ENCODE data around the gene ZKSCAN2. TPM values are rescaled to one million over a fixed set of nuclear protein-coding genes. Genes with fewer than 3 reads are reported as not detected.

The ZKSCAN2 gene
- total and polyA plus RNA-seq, 9 donors = 2.2 to 11.1 (median 7.8) TPM

DNA sequence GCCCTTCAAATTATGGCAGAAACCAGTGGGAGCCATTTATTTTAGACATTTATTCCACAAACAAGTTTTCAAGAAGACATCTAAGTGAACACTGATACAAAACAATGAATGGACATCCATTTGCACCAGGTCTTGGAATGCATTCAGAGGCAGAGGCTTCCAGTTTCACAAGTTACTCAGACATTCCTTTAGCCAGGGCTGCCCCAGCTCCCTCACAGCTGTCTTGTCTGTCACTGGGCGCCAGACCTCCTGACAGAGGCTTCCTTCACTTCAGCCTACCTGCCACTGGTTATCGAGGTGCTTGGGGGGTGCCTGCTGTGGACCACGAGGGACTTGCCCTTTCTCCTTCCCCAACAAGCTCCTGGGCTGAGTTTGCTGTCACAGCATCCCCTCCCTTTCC is 21.7 kb downstream of the ZKSCAN2 start:
- H3K9me3 ChIP-seq = peaks cover 0 to 14% of the 10 kb centered on the region in 2 donors
- no peaks in the 10 kb centered on the region for H3K27me3 ChIP-seq
- intact Hi-C loops (cut with DNase I) = no loop called here
- H3K4me1 ChIP-seq (ENCODE audit: insufficient read depth) = no peaks in the 10 kb centered on the region
- WGBS, 3 donors = 82 to 89% (median 87%) methylated on average over 3 of the region's 3 CpGs
- TF ChIP-seq POLR2A (IDR thresholded peaks at IDR 0.05) (no peak), EP300 (IDR thresholded peaks at IDR 0.05) (no peak)
- TF ChIP-seq, protein P1, sequence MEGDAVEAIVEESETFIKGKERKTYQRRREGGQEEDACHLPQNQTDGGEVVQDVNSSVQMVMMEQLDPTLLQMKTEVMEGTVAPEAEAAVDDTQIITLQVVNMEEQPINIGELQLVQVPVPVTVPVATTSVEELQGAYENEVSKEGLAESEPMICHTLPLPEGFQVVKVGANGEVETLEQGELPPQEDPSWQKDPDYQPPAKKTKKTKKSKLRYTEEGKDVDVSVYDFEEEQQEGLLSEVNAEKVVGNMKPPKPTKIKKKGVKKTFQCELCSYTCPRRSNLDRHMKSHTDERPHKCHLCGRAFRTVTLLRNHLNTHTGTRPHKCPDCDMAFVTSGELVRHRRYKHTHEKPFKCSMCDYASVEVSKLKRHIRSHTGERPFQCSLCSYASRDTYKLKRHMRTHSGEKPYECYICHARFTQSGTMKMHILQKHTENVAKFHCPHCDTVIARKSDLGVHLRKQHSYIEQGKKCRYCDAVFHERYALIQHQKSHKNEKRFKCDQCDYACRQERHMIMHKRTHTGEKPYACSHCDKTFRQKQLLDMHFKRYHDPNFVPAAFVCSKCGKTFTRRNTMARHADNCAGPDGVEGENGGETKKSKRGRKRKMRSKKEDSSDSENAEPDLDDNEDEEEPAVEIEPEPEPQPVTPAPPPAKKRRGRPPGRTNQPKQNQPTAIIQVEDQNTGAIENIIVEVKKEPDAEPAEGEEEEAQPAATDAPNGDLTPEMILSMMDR (IDR thresholded peaks at IDR 0.05) = no peak
- H3K4me3 ChIP-seq = no peak overlapping the region
- H3K27ac ChIP-seq = no peak overlapping the region
- no peak for DNase-seq
- H3K36me3 ChIP-seq = no peaks in the 10 kb centered on the region

DNA sequence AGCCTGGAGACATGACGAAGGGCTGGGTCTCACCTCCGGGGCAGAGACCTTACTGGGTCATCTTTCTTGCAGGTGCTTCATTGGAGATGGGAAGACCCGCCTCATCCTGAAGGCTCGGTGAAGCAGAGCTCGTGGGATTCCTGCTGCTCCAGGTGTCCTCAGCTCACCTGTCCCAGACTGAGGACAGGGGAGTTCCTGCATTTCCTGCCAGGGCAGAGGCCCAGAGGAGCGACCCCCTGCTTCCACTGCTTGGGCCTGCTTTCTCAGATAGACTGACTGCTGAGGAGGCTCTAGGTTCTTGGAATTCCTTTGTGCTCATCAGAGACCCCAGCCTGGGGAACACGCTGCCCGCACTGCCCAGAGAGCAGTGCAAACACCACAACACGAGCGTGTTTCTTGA is 29.3 kb downstream of the ZKSCAN2 start:
- intact Hi-C loops (cut with DNase I) = loop anchor here in 3 of 4 donors (5.0 to 10.0 kb wide), 2 partner anchors 101 to 174 kb away; no protein-coding TSS in a partner anchor
- TF ChIP-seq, protein P1 (IDR thresholded peaks at IDR 0.05) = no peak
- no peak for TF ChIP-seq POLR2A (IDR thresholded peaks at IDR 0.05)
- no peak for TF ChIP-seq EP300 (IDR thresholded peaks at IDR 0.05)
- Histone ChIP-seq H3K27me3 (no peaks in the 10 kb centered on the region), H3K27ac (no peak overlapping the region), H3K4me1 (ENCODE audit: insufficient read depth) (no peaks in the 10 kb centered on the region), H3K9me3 (no peaks in the 10 kb centered on the region), H3K4me3 (no peak overlapping the region), H3K36me3 (no peaks in the 10 kb centered on the region)
- 84 to 88% (median 87%) methylated on average over 10 of the region's 10 CpGs for WGBS, 3 donors
- no peak for DNase-seq

DNA sequence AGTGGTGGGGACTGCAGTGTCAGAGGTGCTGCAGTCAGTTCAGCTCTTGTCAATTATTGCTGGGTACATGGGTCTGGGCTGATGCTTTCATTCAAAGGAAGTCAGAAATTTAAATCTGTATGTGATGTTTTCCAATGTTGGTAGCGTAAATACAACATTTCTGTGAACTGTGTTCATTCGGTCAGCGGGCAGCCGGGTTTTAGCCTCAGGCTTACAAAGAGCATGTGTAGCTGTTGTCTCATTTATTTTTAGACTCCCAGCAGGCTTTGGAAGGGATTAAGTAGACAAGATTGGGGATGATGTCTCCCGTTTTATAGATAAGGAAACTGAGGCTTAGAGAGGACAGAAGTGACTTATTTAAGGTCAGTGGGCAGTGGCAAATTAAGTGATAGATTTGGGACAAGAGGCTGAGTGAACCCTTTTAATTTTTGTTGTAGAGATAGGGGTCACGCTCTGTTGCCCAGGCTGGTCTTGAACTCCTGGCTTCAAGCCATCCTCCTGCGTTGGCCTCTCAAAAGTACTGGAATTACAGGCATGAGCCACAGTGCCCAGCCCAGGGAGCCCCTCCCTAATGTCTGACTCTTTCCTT is 32.8 kb downstream of the ZKSCAN2 start:
- Histone ChIP-seq H3K4me1 (ENCODE audit: insufficient read depth) (no peaks in the 10 kb centered on the region), H3K27me3 (no peaks in the 10 kb centered on the region), H3K9me3 (no peaks in the 10 kb centered on the region), H3K27ac (no peak overlapping the region), H3K4me3 (no peak overlapping the region), H3K36me3 (no peaks in the 10 kb centered on the region)
- 68 to 75% (median 73%) methylated on average over 7 of the region's 7 CpGs for WGBS, 3 donors
- intact Hi-C loops (cut with DNase I) = loop anchor here in 3 of 4 donors (5.0 to 10.0 kb wide), 3 partner anchors 98 to 170 kb away; no protein-coding TSS in a partner anchor
- TF ChIP-seq POLR2A (IDR thresholded peaks at IDR 0.05) (no peak), EP300 (IDR thresholded peaks at IDR 0.05) (no peak)
- TF ChIP-seq, protein P1 (IDR thresholded peaks at IDR 0.05) = no peak
- DNase-seq = no peak

DNA sequence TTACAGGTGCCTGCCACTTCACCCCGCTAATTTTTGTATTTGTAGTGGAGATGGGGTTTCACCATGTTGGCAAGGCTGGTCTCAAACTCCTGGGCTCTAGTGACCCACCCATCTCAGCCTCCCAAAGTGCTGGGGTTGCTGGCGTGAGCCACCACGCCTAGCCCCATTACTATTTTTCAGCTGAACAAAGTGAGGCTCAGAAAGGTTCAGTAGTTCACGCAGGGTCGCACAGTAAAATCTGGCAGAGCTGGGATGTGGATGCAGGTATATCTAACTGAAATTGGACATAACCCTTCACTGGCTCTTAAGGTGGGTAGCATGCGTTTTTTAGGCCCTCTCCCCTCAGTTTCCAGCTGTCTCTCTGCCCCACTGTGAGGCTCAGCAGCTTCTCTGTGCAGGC is 33.7 kb downstream of the ZKSCAN2 start:
- DNase-seq = no peak
- intact Hi-C loops (cut with DNase I) = loop anchor here in 3 of 4 donors (5.0 to 10.0 kb wide), 2 partner anchors 162 to 169 kb away; no protein-coding TSS in a partner anchor
- TF ChIP-seq POLR2A (IDR thresholded peaks at IDR 0.05) (no peak), EP300 (IDR thresholded peaks at IDR 0.05) (no peak)
- TF ChIP-seq, protein P1 (IDR thresholded peaks at IDR 0.05) = no peak
- H3K4me3 ChIP-seq = no peak overlapping the region
- H3K9me3 ChIP-seq = no peaks in the 10 kb centered on the region
- 84 to 89% (median 86%) methylated on average over 6 of the region's 6 CpGs for WGBS, 3 donors
- no peak overlapping the region for H3K27ac ChIP-seq
- no peaks in the 10 kb centered on the region for H3K36me3 ChIP-seq
- H3K4me1 ChIP-seq (ENCODE audit: insufficient read depth) = no peaks in the 10 kb centered on the region
- H3K27me3 ChIP-seq = no peaks in the 10 kb centered on the region
